Activated CD8-positive, alpha-beta T cell treated with anti-CD3 and anti-CD28 coated beads for 36 hours (primary cell): ENCODE measurements around the gene SOS1. TPM values are rescaled to one million over a fixed set of nuclear protein-coding genes. Genes with fewer than 3 reads are reported as not detected.

ENCODE experiments used
- ATAC-seq: fragments of 200-7000 bp; cut with Tn5 transposase; one replicate; pipeline ENCODE4 v1.10.0; 2021; ENCODE audit warnings: mild to moderate bottlenecking, moderate library complexity
- CTCF ChIA-PET: fragments of 350-600 bp; sonication (Branson Sonifier 250); formaldehyde crosslinking; loops from one replicate; lab custom pipeline; 2021; ENCODE audit warnings: antibody characterized with exemption; lab: Charles Lee
- POLR2A ChIA-PET: fragments of 350-600 bp; sonication (Branson Sonifier 250); formaldehyde crosslinking; loops from one replicate; lab custom pipeline; 2021; ENCODE audit warnings: antibody characterized with exemption; lab: Charles Lee
- DNase-seq: peaks from one replicate; pipeline ENCODE4 v3.0.0-alpha.2; 2020
- H3K27ac Mint-ChIP-seq: one replicate; pipeline ENCODE4 v1.8.0; 2021; ENCODE audit warnings: mild to moderate bottlenecking, mixed read lengths
- H3K27me3 Mint-ChIP-seq: one replicate; pipeline ENCODE4 v1.8.0; 2021; ENCODE audit warnings: mixed read lengths
- H3K36me3 Mint-ChIP-seq: one replicate; pipeline ENCODE4 v1.8.0; 2021; ENCODE audit warnings: low read depth, mixed read lengths
- H3K4me1 Mint-ChIP-seq: one replicate; pipeline ENCODE4 v1.8.0; 2021; ENCODE audit warnings: low read depth, mixed read lengths
- H3K4me3 Mint-ChIP-seq: one replicate; pipeline ENCODE4 v1.8.0; 2021; ENCODE audit warnings: mild to moderate bottlenecking, moderate library complexity, mixed read lengths
- H3K9me3 Mint-ChIP-seq: one replicate; pipeline ENCODE4 v1.8.0; 2021; ENCODE audit warnings: mixed read lengths
- intact Hi-C: fragments of 100-400 bp; cut with micrococcal nuclease; formaldehyde crosslinking; loops from one replicate; pipeline ENCODE4 v1.10.0; 2022
- total RNA-seq, 2 experiments: library from RNA; stranded (reverse); gene quantifications; one replicate each; pipeline ENCODE4 v1.2.3, GENCODE V29; 2021
- TF ChIP-seq, protein P1 (sequence below): fragments of 200-600 bp; IDR thresholded peaks from one replicate; pipeline ENCODE4 v1.8.0; 2022; ENCODE audit warnings: antibody characterized with exemption, mild to moderate bottlenecking

SOS1 gene
- total RNA-seq, 2 experiments from 2014 or later, result 43.6 to 56.8 TPM

- H3K27ac Mint-ChIP-seq, result no peak overlapping the region
- DNase-seq (no peak), ATAC-seq (no peak)
- H3K36me3 Mint-ChIP-seq, result no peaks in the 10 kb centered on the region
- TF ChIP-seq, protein P1, sequence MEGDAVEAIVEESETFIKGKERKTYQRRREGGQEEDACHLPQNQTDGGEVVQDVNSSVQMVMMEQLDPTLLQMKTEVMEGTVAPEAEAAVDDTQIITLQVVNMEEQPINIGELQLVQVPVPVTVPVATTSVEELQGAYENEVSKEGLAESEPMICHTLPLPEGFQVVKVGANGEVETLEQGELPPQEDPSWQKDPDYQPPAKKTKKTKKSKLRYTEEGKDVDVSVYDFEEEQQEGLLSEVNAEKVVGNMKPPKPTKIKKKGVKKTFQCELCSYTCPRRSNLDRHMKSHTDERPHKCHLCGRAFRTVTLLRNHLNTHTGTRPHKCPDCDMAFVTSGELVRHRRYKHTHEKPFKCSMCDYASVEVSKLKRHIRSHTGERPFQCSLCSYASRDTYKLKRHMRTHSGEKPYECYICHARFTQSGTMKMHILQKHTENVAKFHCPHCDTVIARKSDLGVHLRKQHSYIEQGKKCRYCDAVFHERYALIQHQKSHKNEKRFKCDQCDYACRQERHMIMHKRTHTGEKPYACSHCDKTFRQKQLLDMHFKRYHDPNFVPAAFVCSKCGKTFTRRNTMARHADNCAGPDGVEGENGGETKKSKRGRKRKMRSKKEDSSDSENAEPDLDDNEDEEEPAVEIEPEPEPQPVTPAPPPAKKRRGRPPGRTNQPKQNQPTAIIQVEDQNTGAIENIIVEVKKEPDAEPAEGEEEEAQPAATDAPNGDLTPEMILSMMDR, result no peak
- ChIA-PET CTCF (interaction anchor here (0.8 to 7.6 kb wide), 34 partner anchors 9 to 429 kb away, joined by 3 to 210 read pairs (median 6); partner anchors contain the start of gene ARHGEF33), POLR2A (interaction anchor here (0.6 to 1.5 kb wide), 2 partner anchors 97 to 207 kb away, joined by 4 read pairs; no protein-coding TSS in a partner anchor)
- H3K4me1 Mint-ChIP-seq, result no peaks in the 10 kb centered on the region
- intact Hi-C loops, result no loop called here
- no peak overlapping the region for H3K4me3 Mint-ChIP-seq
- H3K9me3 Mint-ChIP-seq, result no peaks in the 10 kb centered on the region
- H3K27me3 Mint-ChIP-seq, result no peaks in the 10 kb centered on the region
Observed at GRCh38 chr2:38948387-38948882, 172.4 kb downstream of the SOS1 start.

GRCh38 chr2:38947241-38948239, 173.3 kb downstream of the SOS1 start:
- DNase-seq, result peak; percentile 89
- ATAC-seq, result peak; percentile 87
- Mint-ChIP-seq H3K4me3 (no peak overlapping the region), H3K9me3 (no peaks in the 10 kb centered on the region), H3K36me3 (no peaks in the 10 kb centered on the region), H3K27me3 (no peaks in the 10 kb centered on the region), H3K4me1 (no peaks in the 10 kb centered on the region), H3K27ac (no peak overlapping the region)
- intact Hi-C loops, result loop anchor here (1.0 kb wide), 1 partner anchor 281 kb away; no protein-coding TSS in a partner anchor
- POLR2A ChIA-PET, result interaction anchor here (0.6 to 1.5 kb wide), 3 partner anchors 32 to 208 kb away, joined by 3 to 4 read pairs (median 4); no protein-coding TSS in a partner anchor
- TF ChIP-seq, protein P1, result peak; percentile 76
- CTCF ChIA-PET, result interaction anchor here (0.5 to 7.6 kb wide), 52 partner anchors 8 to 779 kb away, joined by 3 to 210 read pairs (median 4); partner anchors contain the start of gene ARHGEF33

- TF ChIP-seq, protein P1, result no peak
- DNase-seq (no peak), ATAC-seq (no peak)
- ChIA-PET CTCF (interaction anchor here (1.0 to 7.6 kb wide), 13 partner anchors 10 to 325 kb away, joined by 3 to 210 read pairs (median 4); no protein-coding TSS in a partner anchor), POLR2A (interaction anchor here (0.7 kb wide), 1 partner anchor 242 kb away, joined by 3 read pairs; no protein-coding TSS in a partner anchor)
- H3K27me3 Mint-ChIP-seq, result no peaks in the 10 kb centered on the region
- no peaks in the 10 kb centered on the region for H3K36me3 Mint-ChIP-seq
- no peak overlapping the region for H3K4me3 Mint-ChIP-seq
- H3K9me3 Mint-ChIP-seq, result no peaks in the 10 kb centered on the region
- intact Hi-C loops, result no loop called here
- H3K4me1 Mint-ChIP-seq, result no peaks in the 10 kb centered on the region
- H3K27ac Mint-ChIP-seq, result no peak overlapping the region
Observed at GRCh38 chr2:38945911-38946310, 174.9 kb downstream of the SOS1 start.

DNA sequence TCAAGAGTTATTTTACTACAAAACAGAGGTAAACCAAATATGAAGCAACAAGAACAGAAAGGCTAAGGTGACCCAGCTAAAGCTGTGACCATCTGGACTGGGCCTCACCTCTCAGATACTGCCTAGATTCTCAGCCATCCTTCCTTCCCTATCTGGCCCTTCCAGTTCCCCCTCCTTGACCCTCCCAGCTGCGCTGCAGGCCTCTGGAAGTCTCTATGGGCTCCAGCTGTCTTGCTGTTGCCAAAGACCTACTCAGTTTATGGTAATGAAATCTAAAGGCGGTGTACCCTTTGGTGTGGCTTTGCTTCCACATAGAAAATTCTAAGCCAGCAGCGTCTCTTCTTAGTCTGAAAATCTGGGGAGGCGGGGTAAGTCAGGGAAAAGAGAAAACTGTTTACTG, 175.5 kb downstream of the SOS1 start:
- DNase-seq (no peak), ATAC-seq (no peak)
- ChIA-PET POLR2A (no interaction called here), CTCF (interaction anchor here (1.4 to 7.6 kb wide), 2 partner anchors 40 to 285 kb away, joined by 3 to 210 read pairs; no protein-coding TSS in a partner anchor)
- Mint-ChIP-seq H3K27me3 (no peaks in the 10 kb centered on the region), H3K27ac (no peak overlapping the region), H3K4me1 (no peaks in the 10 kb centered on the region), H3K36me3 (no peaks in the 10 kb centered on the region), H3K9me3 (no peaks in the 10 kb centered on the region), H3K4me3 (no peak overlapping the region)
- TF ChIP-seq, protein P1, result no peak
- intact Hi-C loops, result no loop called here
